ENCODE measurements around the gene C6orf136. TPM values are rescaled to one million over a fixed set of nuclear protein-coding genes. Genes with fewer than 3 reads are reported as not detected.

The C6orf136 gene
- polyA plus RNA-seq, 3 donors: 2.0 to 18.4 (median 2.7) TPM

- intact Hi-C loops (cut with micrococcal nuclease): no loop called here
Observed at GRCh38 chr6:30625511-30625910, 21.4 kb upstream of the C6orf136 start.

More at GRCh38 chr6:30625511-30625910, 21.4 kb upstream of the C6orf136 start:
- Histone ChIP-seq H3K9me3 (replicated peaks in 1 of 2; ENCODE audit: control insufficient read depth in 1 of 2, insufficient read depth in 1 of 2, low read length in 2 of 2) (no peaks in the 10 kb centered on the region), H3K4me2 (replicated peaks; ENCODE audit: extremely low read depth, low read length, poor library complexity, severe bottlenecking) (no peak overlapping the region), H3K79me2 (ENCODE audit: insufficient read depth, low read length) (peaks cover 9% of the 10 kb centered on the region), H3K9ac (ENCODE audit: insufficient read depth, low read length, poor library complexity, severe bottlenecking) (no peak overlapping the region), H3K27ac (ENCODE audit: low read depth in 1 of 2, low read length in 2 of 2) (peak overlapping the region in 1 of 2 donors; percentile 87), H3K4me3 (replicated peaks in 1 of 3; ENCODE audit: low read depth in 2 of 3, low read length in 3 of 3) (no peak overlapping the region), H3K36me3 (replicated peaks in 1 of 2; ENCODE audit: control insufficient read depth in 1 of 2, insufficient read depth in 2 of 2, low read length in 2 of 2) (peaks cover 39 to 60% of the 10 kb centered on the region in 2 donors), H3K27me3 (ENCODE audit: control insufficient read depth in 2 of 2, insufficient read depth in 2 of 2, low read length in 2 of 2) (no peaks in the 10 kb centered on the region), H2AFZ (ENCODE audit: insufficient read depth, low read depth, low read length, poor library complexity, severe bottlenecking) (no peak overlapping the region), H4K20me1 (ENCODE audit: insufficient read depth, low read length) (no peaks in the 10 kb centered on the region), H3K4me1 (ENCODE audit: control insufficient read depth in 1 of 2, insufficient read depth in 2 of 2, low read length in 2 of 2) (peaks cover 13 to 15% of the 10 kb centered on the region in 2 donors)
- Mint-ChIP-seq H3K27me3 (ENCODE audit: low read depth in 3 of 3) (peaks cover 0 to 2% (median 0%) of the 10 kb centered on the region in 3 donors), H3K36me3 (peaks cover 41 to 63% of the 10 kb centered on the region in 2 donors), H3K4me3 (no peak overlapping the region), H3K27ac (peak overlapping the region in 4 of 7 donors; percentile 69 to 98 (median 96)), H3K9me3 (no peaks in the 10 kb centered on the region), H3K4me1 (peaks cover 20% of the 10 kb centered on the region)
- no peak for TF ChIP-seq CTCF (IDR thresholded peaks at IDR 0.05)
- WGBS (ENCODE audit: insufficient coverage): 96% methylated on average over 4 of the region's 8 CpGs
- no peak for DNase-seq
